K562 (cell line): Measurements from ENCODE around the gene CPEB1. TPM values are rescaled to one million over a fixed set of nuclear protein-coding genes. Genes with fewer than 3 reads are reported as not detected.

Source experiments
- ESRRA ChIP-seq: fragments of 450-650 bp; IDR thresholded peaks from 2 replicates; pipeline ENCODE4 v1.6.1; 2014; ENCODE audit warnings: low read depth, mild to moderate bottlenecking, moderate library complexity, borderline replicate concordance
- ETV6 ChIP-seq, 3 experiments: fragments of 150-350 bp in 1 of 3; sonication (generic) in 1 of 3; formaldehyde crosslinking in 1 of 3; IDR thresholded peaks; 2 replicates each; pipeline versions ENCODE4 v1.6.1 to v1.8.0; 2014 to 2022; ENCODE audit warnings: borderline replicate concordance in 2 of 3, low read depth in 2 of 3, antibody characterized with exemption in 1 of 3, low read length in 1 of 3, mild to moderate bottlenecking in 1 of 3, missing genetic modification reagents in 1 of 3
- NCOA1 ChIP-seq: fragments of 450-650 bp; IDR thresholded peaks from 2 replicates; pipeline ENCODE4 v1.6.1; 2016; ENCODE audit warnings: low read depth
- POLR2AphosphoS2 ChIP-seq: IDR thresholded peaks from 2 replicates; pipeline ENCODE4 v1.6.1; 2012; ENCODE audit warnings: low read length, improper control_type of control experiment
- POLR2AphosphoS5 ChIP-seq: IDR thresholded peaks from 2 replicates; pipeline ENCODE4 v1.6.1; 2011; ENCODE audit warnings: mild to moderate bottlenecking, low read depth, low read length, moderate library complexity; ENCODE audit not compliant: control insufficient read depth, insufficient read depth
- SAP30 ChIP-seq: fragments of 200-600 bp; sonication (generic); IDR thresholded peaks from 2 replicates; pipeline ENCODE4 v1.6.1; 2012; ENCODE audit warnings: borderline replicate concordance, low read depth, mild to moderate bottlenecking, moderate library complexity, low read length, control low read depth, inconsistent platforms; ENCODE audit not compliant: insufficient read depth, poor library complexity, severe bottlenecking
- SIN3A ChIP-seq, 2 experiments: fragments of 150-350 bp in 1 of 2; IDR thresholded peaks; 2 replicates each; pipeline ENCODE4 v1.6.1; 2011 to 2016; ENCODE audit warnings: borderline replicate concordance in 2 of 2, low read depth in 2 of 2, low read length in 2 of 2, mild to moderate bottlenecking in 2 of 2, moderate library complexity in 2 of 2; ENCODE audit not compliant: control insufficient read depth in 1 of 2
- SIN3B ChIP-seq: fragments of 450-650 bp; IDR thresholded peaks from 2 replicates; pipeline ENCODE4 v1.6.1; 2017; ENCODE audit warnings: low read depth, mild to moderate bottlenecking, moderate library complexity
- TAF1 ChIP-seq: IDR thresholded peaks from 2 replicates; pipeline ENCODE4 v1.6.1; 2011; ENCODE audit warnings: mild to moderate bottlenecking, low read length, moderate library complexity; ENCODE audit not compliant: insufficient read depth, control insufficient read depth, severe bottlenecking; ENCODE audit errors: extremely low read depth
- ZBED1 ChIP-seq: IDR thresholded peaks from 2 replicates; pipeline ENCODE4 v1.6.1; 2014
- ZNF589 ChIP-seq: fragments of 200-800 bp; sonication (Bioruptor generic); IDR thresholded peaks from 2 replicates; pipeline ENCODE4 v1.6.1; 2016; ENCODE audit warnings: low read depth, missing genetic modification characterization, missing compliant biosample characterization
- ZNF668 ChIP-seq: fragments of 250-450 bp; sonication (Bioruptor Pico); IDR thresholded peaks from 2 replicates; pipeline ENCODE4 v1.8.0; 2022; ENCODE audit warnings: mild to moderate bottlenecking, inconsistent platforms
- polyA plus RNA-seq, 8 experiments: library from polyadenylated mRNA; depleted of rRNA in 4 of 8; stranded (reverse) in 5 of 8; unstranded in 3 of 8; fragments of >200 nt; fragmentation: Nextera tagmentation in 2 of 8; fragmentation: Illumina TruSeq in 1 of 8; extraction: Ambion mirVana in 2 of 8; extraction: Trizol in 1 of 8; gene quantifications; 2 replicates each; pipeline versions ENCODE4 v1.2.1 to v1.2.3, GENCODE V29; 2011 to 2014; ENCODE audit warnings: inconsistent platforms in 1 of 8, missing spikeins in 1 of 8
- total RNA-seq, 7 experiments: library from RNA; depleted of rRNA in 6 of 7; stranded (reverse); fragments of >200 nt in 6 of 7; fragmentation: Illumina TruSeq in 2 of 7; extraction: Trizol in 2 of 7; gene quantifications; 2 replicates each; pipeline versions ENCODE4 v1.2.1 to v1.2.3, GENCODE V29; 2011 to 2021; ENCODE audit warnings: low replicate concordance in 1 of 7
- TF ChIP-seq, protein P1 (sequence below): sonication (generic); formaldehyde crosslinking; IDR thresholded peaks from 2 replicates; pipeline ENCODE4 v1.8.1; 2022; ENCODE audit warnings: missing genetic modification reagents
- TF ChIP-seq, protein P2 (sequence below), 3 experiments: fragments of 200-800 bp in 1 of 3; sonication (Bioruptor generic) in 1 of 3; sonication (generic) in 1 of 3; formaldehyde crosslinking in 1 of 3; IDR thresholded peaks; 2 replicates each; pipeline versions ENCODE4 v1.6.1 to v1.8.0; 2016 to 2022; ENCODE audit warnings: mild to moderate bottlenecking in 2 of 3, missing compliant biosample characterization in 2 of 3, missing genetic modification characterization in 2 of 3, missing genetic modification reagents in 1 of 3
- TF ChIP-seq, protein P3 (sequence below): sonication (generic); formaldehyde crosslinking; IDR thresholded peaks from 2 replicates; pipeline ENCODE4 v1.8.0; 2022; ENCODE audit warnings: missing genetic modification reagents, mild to moderate bottlenecking, moderate library complexity, borderline replicate concordance
- TF ChIP-seq, protein P4 (sequence below): sonication (generic); formaldehyde crosslinking; IDR thresholded peaks from 2 replicates; pipeline ENCODE4 v1.9.0; 2022; ENCODE audit warnings: mild to moderate bottlenecking, missing genetic modification reagents
- TF ChIP-seq, protein P5 (sequence below): fragments of 450-650 bp; IDR thresholded peaks from 2 replicates; pipeline ENCODE4 v1.6.1; 2017; ENCODE audit warnings: antibody characterized with exemption, mild to moderate bottlenecking

CPEB1 gene
- total and polyA plus RNA-seq, 9 of the 15 experiments (the other 6 are each of a cell fraction or from before 2014, with no cell fraction given), result 2.2 to 13.4 (median 9.7) TPM

DNA sequence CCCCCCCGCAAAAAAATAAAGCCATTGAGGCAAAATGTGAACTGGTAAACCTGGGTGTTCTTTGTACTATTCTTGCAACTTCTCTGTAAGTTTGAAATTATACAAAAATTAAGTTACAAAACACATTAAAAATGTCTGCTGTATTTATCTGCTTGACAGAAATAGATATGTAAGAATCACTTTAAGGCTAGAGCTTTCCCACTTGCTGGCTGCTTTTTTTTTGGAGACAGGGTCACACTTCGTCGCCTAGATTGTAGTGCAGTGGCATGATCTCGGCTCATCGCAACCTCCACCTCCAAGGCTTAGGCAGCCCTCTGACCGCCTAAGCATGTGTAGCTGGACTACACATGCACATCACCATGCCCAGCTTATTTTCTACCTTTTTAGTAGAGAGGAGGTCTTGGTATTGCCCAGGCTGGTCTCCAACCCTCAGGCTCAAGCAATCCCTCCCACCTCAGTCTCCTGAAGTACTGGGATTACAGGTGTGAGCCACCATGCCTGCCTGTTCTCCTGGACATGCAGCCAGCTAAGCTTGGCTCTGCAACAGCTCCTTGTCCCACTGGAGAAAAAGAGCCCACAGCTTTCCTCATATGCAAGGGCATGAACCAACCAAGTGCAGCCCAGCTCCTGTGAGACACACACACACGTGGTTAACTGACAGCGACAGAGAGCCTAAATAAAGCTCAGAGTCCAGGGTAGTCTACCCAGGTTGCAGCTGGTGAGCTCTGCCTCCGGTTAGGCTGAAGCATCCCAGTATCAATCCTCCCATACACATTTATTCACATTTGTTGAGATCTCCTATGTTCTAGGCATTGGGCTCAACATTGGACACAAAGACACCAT, 111.4 kb downstream of the CPEB1 start (continued):
- TF ChIP-seq, protein P1, sequence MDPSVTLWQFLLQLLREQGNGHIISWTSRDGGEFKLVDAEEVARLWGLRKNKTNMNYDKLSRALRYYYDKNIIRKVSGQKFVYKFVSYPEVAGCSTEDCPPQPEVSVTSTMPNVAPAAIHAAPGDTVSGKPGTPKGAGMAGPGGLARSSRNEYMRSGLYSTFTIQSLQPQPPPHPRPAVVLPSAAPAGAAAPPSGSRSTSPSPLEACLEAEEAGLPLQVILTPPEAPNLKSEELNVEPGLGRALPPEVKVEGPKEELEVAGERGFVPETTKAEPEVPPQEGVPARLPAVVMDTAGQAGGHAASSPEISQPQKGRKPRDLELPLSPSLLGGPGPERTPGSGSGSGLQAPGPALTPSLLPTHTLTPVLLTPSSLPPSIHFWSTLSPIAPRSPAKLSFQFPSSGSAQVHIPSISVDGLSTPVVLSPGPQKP, result no peak
- TF ChIP-seq TAF1 (no peak), SIN3A (IDR thresholded peaks at IDR 0.05; ENCODE audit: borderline replicate concordance in 2 of 2, control insufficient read depth in 1 of 2, low read depth in 2 of 2, low read length in 2 of 2) (no peak), ESRRA (no peak), SIN3B (no peak), ZNF589 (CRISPR knock-in tag) (no peak), ZBED1 (no peak), NCOA1 (no peak), SAP30 (no peak), ETV6 (IDR thresholded peaks at IDR 0.05; ENCODE audit: borderline replicate concordance in 1 of 2, low read depth in 2 of 2, low read length in 1 of 2) (no peak), ETV6 (CRISPR knock-in tag; IDR thresholded peaks at IDR 0.05; ENCODE audit: borderline replicate concordance) (no peak), POLR2AphosphoS5 (0 out of 2 replicates have a peak, but pooled peaks have one; percentile 69), ZNF668 (no peak), POLR2AphosphoS2 (peak; percentile 96)
- TF ChIP-seq, protein P2, sequence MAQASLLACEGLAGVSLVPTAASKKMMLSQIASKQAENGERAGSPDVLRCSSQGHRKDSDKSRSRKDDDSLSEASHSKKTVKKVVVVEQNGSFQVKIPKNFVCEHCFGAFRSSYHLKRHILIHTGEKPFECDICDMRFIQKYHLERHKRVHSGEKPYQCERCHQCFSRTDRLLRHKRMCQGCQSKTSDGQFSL (CRISPR knock-in tag; IDR thresholded peaks at IDR 0.05), result no peak
- TF ChIP-seq, protein P2 (tag; IDR thresholded peaks at IDR 0.05), result no peak
- TF ChIP-seq, protein P3, sequence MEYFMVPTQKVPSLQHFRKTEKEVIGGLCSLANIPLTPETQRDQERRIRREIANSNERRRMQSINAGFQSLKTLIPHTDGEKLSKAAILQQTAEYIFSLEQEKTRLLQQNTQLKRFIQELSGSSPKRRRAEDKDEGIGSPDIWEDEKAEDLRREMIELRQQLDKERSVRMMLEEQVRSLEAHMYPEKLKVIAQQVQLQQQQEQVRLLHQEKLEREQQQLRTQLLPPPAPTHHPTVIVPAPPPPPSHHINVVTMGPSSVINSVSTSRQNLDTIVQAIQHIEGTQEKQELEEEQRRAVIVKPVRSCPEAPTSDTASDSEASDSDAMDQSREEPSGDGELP (CRISPR knock-in tag), result peak; percentile 40; the same call in 1 of the 2 replicates
- TF ChIP-seq, protein P4, sequence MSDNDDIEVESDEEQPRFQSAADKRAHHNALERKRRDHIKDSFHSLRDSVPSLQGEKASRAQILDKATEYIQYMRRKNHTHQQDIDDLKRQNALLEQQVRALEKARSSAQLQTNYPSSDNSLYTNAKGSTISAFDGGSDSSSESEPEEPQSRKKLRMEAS, result 0 out of 2 replicates have a peak, but pooled peaks have one; percentile 23
- TF ChIP-seq, protein P5, sequence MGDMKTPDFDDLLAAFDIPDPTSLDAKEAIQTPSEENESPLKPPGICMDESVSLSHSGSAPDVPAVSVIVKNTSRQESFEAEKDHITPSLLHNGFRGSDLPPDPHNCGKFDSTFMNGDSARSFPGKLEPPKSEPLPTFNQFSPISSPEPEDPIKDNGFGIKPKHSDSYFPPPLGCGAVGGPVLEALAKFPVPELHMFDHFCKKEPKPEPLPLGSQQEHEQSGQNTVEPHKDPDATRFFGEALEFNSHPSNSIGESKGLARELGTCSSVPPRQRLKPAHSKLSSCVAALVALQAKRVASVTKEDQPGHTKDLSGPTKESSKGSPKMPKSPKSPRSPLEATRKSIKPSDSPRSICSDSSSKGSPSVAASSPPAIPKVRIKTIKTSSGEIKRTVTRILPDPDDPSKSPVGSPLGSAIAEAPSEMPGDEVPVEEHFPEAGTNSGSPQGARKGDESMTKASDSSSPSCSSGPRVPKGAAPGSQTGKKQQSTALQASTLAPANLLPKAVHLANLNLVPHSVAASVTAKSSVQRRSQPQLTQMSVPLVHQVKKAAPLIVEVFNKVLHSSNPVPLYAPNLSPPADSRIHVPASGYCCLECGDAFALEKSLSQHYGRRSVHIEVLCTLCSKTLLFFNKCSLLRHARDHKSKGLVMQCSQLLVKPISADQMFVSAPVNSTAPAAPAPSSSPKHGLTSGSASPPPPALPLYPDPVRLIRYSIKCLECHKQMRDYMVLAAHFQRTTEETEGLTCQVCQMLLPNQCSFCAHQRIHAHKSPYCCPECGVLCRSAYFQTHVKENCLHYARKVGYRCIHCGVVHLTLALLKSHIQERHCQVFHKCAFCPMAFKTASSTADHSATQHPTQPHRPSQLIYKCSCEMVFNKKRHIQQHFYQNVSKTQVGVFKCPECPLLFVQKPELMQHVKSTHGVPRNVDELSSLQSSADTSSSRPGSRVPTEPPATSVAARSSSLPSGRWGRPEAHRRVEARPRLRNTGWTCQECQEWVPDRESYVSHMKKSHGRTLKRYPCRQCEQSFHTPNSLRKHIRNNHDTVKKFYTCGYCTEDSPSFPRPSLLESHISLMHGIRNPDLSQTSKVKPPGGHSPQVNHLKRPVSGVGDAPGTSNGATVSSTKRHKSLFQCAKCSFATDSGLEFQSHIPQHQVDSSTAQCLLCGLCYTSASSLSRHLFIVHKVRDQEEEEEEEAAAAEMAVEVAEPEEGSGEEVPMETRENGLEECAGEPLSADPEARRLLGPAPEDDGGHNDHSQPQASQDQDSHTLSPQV, result no peak
